H1 (cell line): ENCODE data around the gene KRT81. TPM values are rescaled to one million over a fixed set of nuclear protein-coding genes. Genes with fewer than 3 reads are reported as not detected.

Experiments
- CHD7 ChIP-seq: fragments of 300-600 bp; sonication (generic); IDR thresholded peaks from 2 replicates; pipeline ENCODE4 v1.7.1; 2012; ENCODE audit warnings: low read length, moderate library complexity, mild to moderate bottlenecking, inconsistent platforms; ENCODE audit not compliant: insufficient replicate concordance
- CREB1 ChIP-seq: IDR thresholded peaks from 2 replicates; pipeline ENCODE4 v1.6.1; 2012; ENCODE audit warnings: inconsistent platforms
- MAFK ChIP-seq: IDR thresholded peaks from 2 replicates; pipeline ENCODE4 v1.6.1; 2012; ENCODE audit warnings: low read depth, mild to moderate bottlenecking, improper control_type of control experiment, low read length
- SIN3A ChIP-seq, 2 experiments: IDR thresholded peaks in 1 of 2; conservative IDR thresholded peaks in 1 of 2; 2 replicates each; pipeline ENCODE4 v1.6.1; 2011 to 2012; ENCODE audit warnings: low read length in 2 of 2, improper control_type of control experiment in 1 of 2, low read depth in 1 of 2, mild to moderate bottlenecking in 1 of 2
- polyA plus RNA-seq, 7 experiments: library from polyadenylated mRNA; depleted of rRNA in 3 of 7; stranded (reverse) in 5 of 7; unstranded in 2 of 7; fragments of >200 nt in 5 of 7; fragments of 200-250 nt in 2 of 7; gene quantifications; 1 replicate in 5 of 7; 2 replicates in 1 of 7; 4 replicates in 1 of 7; pipeline versions ENCODE4 v1.2.1 to v1.2.3, GENCODE V29; 2011 to 2013; ENCODE audit warnings: missing spikeins in 2 of 7, mixed read lengths in 2 of 7
- total RNA-seq: library from RNA; stranded (reverse); fragmentation: NEBNext Ultra II Directional; extraction: Animal tissue kit (Norgen Biotek cat#: 25700); gene quantifications from 2 replicates; pipeline ENCODE4 v1.2.1, GENCODE V29; 2021

The KRT81 gene
- total and polyA plus RNA-seq, 2 of the 8 experiments (the other 6 are each of a cell fraction or from before 2014, with no cell fraction given): not detected

DNA sequence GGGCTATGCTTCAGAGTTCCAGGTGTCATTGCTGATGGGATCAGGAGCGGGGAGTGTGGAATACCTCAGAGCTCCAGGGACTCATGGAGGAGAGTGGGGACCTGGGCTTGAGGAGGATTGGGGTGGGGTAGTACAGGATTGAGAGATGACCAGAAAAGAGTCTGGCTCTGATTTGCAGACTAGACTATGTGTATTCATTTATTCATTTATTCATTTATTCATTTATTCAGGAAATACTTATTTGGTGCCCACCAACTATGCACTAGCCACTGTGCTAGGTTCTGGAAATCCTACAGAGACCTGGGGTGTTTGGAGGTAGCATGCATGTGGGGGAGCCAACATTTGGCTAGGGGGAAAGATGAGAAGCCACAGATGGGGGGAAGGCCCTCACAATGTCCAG, 30.7 kb upstream of the KRT81 start (continued):
- TF ChIP-seq CHD7: no peak
- TF ChIP-seq MAFK: no peak
- no peak for TF ChIP-seq CREB1
- no peak for TF ChIP-seq SIN3A (conservative IDR thresholded peaks at IDR 0.05 in 1 of 2, IDR thresholded peaks at IDR 0.05 in 1 of 2; ENCODE audit: low read depth in 1 of 2, low read length in 2 of 2)
